HepG2 (cell line): ENCODE results near the gene INHBE. TPM values are rescaled to one million over a fixed set of nuclear protein-coding genes. Genes with fewer than 3 reads are reported as not detected.

Source experiments
- GABPA ChIP-seq, 2 experiments: IDR thresholded peaks; 2 replicates each; pipeline ENCODE4 v1.6.1; 2011 to 2016; ENCODE audit warnings: low read depth in 2 of 2, low read length in 1 of 2, missing biosample characterization in 1 of 2, missing genetic modification characterization in 1 of 2
- HDAC2 ChIP-seq: sonication (generic); formaldehyde crosslinking; IDR thresholded peaks from 2 replicates; pipeline ENCODE4 v1.4.0; 2020; ENCODE audit warnings: missing genetic modification reagents
- HMGA1 ChIP-seq: sonication (generic); formaldehyde crosslinking; conservative IDR thresholded peaks from 2 replicates; pipeline ENCODE4 v1.4.0; 2020; ENCODE audit warnings: missing genetic modification reagents
- KAT7 ChIP-seq: IDR thresholded peaks from 2 replicates; pipeline ENCODE4 v1.6.1; 2018; ENCODE audit warnings: borderline replicate concordance, missing compliant biosample characterization
- LCORL ChIP-seq, 2 experiments: fragments of 450-650 bp in 1 of 2; sonication (generic) in 1 of 2; formaldehyde crosslinking in 1 of 2; IDR thresholded peaks; 2 replicates each; pipeline versions ENCODE4 v1.5.0 to v1.6.1; 2017 to 2020; ENCODE audit warnings: antibody characterized with exemption in 1 of 2, missing genetic modification reagents in 1 of 2
- MATR3 ChIP-seq: sonication (generic); formaldehyde crosslinking; IDR thresholded peaks from 2 replicates; pipeline ENCODE4 v1.4.0; 2020; ENCODE audit warnings: missing genetic modification reagents
- MXD4 ChIP-seq: IDR thresholded peaks from 2 replicates; pipeline ENCODE4 v1.6.1; 2016; ENCODE audit warnings: mild to moderate bottlenecking, missing biosample characterization, missing genetic modification reagents
- NR2F1 ChIP-seq, 2 experiments: fragments of 450-650 bp in 1 of 2; formaldehyde crosslinking in 1 of 2; IDR thresholded peaks; 2 replicates each; pipeline versions ENCODE4 v1.5.0 to v1.6.1; 2016 to 2020; ENCODE audit warnings: mild to moderate bottlenecking in 1 of 2, missing compliant biosample characterization in 1 of 2, missing genetic modification reagents in 1 of 2, moderate library complexity in 1 of 2
- TCF12 ChIP-seq, 2 experiments: fragments of 450-650 bp in 1 of 2; sonication (generic) in 1 of 2; formaldehyde crosslinking in 1 of 2; IDR thresholded peaks; 2 replicates each; pipeline versions ENCODE4 v1.6.1 to v1.8.0; 2017 to 2022; ENCODE audit warnings: antibody characterized with exemption in 1 of 2, mild to moderate bottlenecking in 1 of 2, missing genetic modification reagents in 1 of 2, moderate library complexity in 1 of 2
- ZNF10 ChIP-seq: sonication (generic); formaldehyde crosslinking; IDR thresholded peaks from 2 replicates; pipeline ENCODE4 v1.4.0; 2020; ENCODE audit warnings: mild to moderate bottlenecking, low read depth, missing genetic modification reagents, borderline replicate concordance
- ZNF160 ChIP-seq: sonication (generic); formaldehyde crosslinking; IDR thresholded peaks from 2 replicates; pipeline ENCODE4 v1.8.0; 2022; ENCODE audit warnings: mild to moderate bottlenecking, inconsistent platforms, missing genetic modification reagents
- ZNF382 ChIP-seq: sonication (generic); formaldehyde crosslinking; IDR thresholded peaks from 2 replicates; pipeline ENCODE4 v1.5.0; 2020; ENCODE audit warnings: missing genetic modification reagents, mild to moderate bottlenecking, borderline replicate concordance
- ZNF468 ChIP-seq: sonication (generic); formaldehyde crosslinking; IDR thresholded peaks from 2 replicates; pipeline ENCODE4 v1.8.0; 2022; ENCODE audit warnings: mild to moderate bottlenecking, moderate library complexity, missing genetic modification reagents
- ZNF496 ChIP-seq: sonication (generic); formaldehyde crosslinking; IDR thresholded peaks from 2 replicates; pipeline ENCODE4 v1.8.1; 2023; ENCODE audit warnings: mild to moderate bottlenecking, moderate library complexity, missing genetic modification reagents; ENCODE audit not compliant: insufficient replicate concordance
- ZNF614 ChIP-seq: IDR thresholded peaks from 2 replicates; pipeline ENCODE4 v1.6.1; 2018; ENCODE audit warnings: missing biosample characterization, missing genetic modification reagents, inconsistent platforms, borderline replicate concordance
- polyA plus RNA-seq, 8 experiments: library from polyadenylated mRNA; depleted of rRNA in 3 of 8; stranded (reverse) in 7 of 8; unstranded in 1 of 8; fragments of >200 nt; fragmentation: Illumina TruSeq in 4 of 8; extraction: Trizol in 4 of 8; gene quantifications; 2 replicates each; pipeline versions ENCODE4 v1.2.1 to v1.2.3, GENCODE V29; 2011 to 2016; ENCODE audit warnings: low read depth in 4 of 8, missing spikeins in 1 of 8, mixed read lengths in 1 of 8; ENCODE audit not compliant: insufficient read depth in 1 of 8
- total RNA-seq, 5 experiments: library from RNA; depleted of rRNA; stranded (reverse); fragments of >200 nt; fragmentation: Illumina TruSeq; extraction: Trizol; gene quantifications; 2 replicates each; pipeline ENCODE4 v1.2.3, GENCODE V29; 2016; ENCODE audit warnings: low read depth in 1 of 5
- TF ChIP-seq, protein P1 (sequence below): sonication (generic); formaldehyde crosslinking; IDR thresholded peaks from 2 replicates; pipeline ENCODE4 v1.9.0; 2021; ENCODE audit warnings: missing genetic modification reagents, mild to moderate bottlenecking, borderline replicate concordance
- TF ChIP-seq, protein P2 (sequence below): sonication (generic); formaldehyde crosslinking; IDR thresholded peaks from 2 replicates; pipeline ENCODE4 v1.5.1; 2020; ENCODE audit warnings: mild to moderate bottlenecking, missing genetic modification reagents
- TF ChIP-seq, protein P3 (sequence below): sonication (generic); formaldehyde crosslinking; IDR thresholded peaks from 2 replicates; pipeline ENCODE4 v1.4.0; 2020; ENCODE audit warnings: missing genetic modification reagents, borderline replicate concordance
- TF ChIP-seq, protein P4 (sequence below): sonication (generic); formaldehyde crosslinking; IDR thresholded peaks from 2 replicates; pipeline ENCODE4 v1.4.0; 2020; ENCODE audit warnings: mild to moderate bottlenecking, missing genetic modification reagents

Gene INHBE
- total and polyA plus RNA-seq, 2 of the 13 experiments (the other 11 are each of a cell fraction or from before 2014, with no cell fraction given): 17.0 to 32.0 TPM

DNA sequence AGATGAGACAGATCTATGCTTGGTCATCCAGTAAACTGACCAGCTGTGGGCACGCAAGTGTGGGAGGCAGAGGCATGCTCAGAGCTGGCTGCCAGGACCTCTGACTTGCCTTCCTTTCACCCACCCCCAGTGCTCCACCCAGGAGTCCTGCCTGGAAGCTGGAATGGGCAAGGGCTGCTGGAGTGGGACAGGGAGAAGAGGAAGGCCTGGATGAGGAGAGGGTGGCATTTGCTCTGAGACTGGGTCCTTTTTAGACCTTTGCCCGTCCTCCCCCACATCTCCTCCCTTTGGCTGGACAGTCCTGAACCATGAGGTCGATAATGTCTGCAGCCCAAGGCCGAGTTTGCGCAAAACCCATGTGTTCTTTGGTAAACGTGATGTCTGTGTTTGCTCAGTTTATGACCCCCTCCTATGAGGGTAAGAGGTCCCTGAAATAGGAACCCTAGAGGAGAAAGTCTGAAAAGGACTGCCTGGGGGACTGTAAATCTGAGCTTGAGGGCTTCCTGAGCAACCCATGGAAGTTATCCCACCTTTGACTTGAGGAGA lies 3.8 kb upstream of the INHBE start (continued):
- TF ChIP-seq, protein P1, sequence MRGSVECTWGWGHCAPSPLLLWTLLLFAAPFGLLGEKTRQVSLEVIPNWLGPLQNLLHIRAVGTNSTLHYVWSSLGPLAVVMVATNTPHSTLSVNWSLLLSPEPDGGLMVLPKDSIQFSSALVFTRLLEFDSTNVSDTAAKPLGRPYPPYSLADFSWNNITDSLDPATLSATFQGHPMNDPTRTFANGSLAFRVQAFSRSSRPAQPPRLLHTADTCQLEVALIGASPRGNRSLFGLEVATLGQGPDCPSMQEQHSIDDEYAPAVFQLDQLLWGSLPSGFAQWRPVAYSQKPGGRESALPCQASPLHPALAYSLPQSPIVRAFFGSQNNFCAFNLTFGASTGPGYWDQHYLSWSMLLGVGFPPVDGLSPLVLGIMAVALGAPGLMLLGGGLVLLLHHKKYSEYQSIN: no peak
- TF ChIP-seq, protein P2, sequence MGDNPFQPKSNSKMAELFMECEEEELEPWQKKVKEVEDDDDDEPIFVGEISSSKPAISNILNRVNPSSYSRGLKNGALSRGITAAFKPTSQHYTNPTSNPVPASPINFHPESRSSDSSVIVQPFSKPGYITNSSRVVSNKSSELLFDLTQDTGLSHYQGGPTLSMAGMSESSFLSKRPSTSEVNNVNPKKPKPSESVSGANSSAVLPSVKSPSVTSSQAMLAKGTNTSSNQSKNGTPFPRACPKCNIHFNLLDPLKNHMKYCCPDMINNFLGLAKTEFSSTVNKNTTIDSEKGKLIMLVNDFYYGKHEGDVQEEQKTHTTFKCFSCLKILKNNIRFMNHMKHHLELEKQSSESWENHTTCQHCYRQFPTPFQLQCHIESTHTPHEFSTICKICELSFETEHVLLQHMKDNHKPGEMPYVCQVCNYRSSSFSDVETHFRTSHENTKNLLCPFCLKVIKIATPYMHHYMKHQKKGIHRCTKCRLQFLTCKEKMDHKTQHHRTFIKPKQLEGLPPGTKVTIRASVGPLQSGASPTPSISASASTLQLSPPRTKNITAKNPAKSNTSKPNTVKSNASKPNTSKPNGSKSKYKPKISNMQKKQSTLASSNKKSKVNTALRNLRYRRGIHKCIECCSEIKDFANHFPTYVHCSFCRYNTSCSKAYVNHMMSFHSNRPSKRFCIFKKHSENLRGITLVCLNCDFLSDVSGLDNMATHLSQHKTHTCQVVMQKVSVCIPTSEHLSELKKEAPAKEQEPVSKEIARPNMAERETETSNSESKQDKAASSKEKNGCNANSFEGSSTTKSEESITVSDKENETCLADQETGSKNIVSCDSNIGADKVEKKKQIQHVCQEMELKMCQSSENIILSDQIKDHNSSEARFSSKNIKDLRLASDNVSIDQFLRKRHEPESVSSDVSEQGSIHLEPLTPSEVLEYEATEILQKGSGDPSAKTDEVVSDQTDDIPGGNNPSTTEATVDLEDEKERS (CRISPR knock-in tag): 0 out of 2 replicates have a peak, but pooled peaks have one; percentile 31
- TF ChIP-seq MXD4 (CRISPR knock-in tag) (peak; percentile 85), NR2F1 (CRISPR knock-in tag; IDR thresholded peaks at IDR 0.05) (peak; percentile 85 to 94), TCF12 (IDR thresholded peaks at IDR 0.05) (no peak), TCF12 (CRISPR knock-in tag; IDR thresholded peaks at IDR 0.05) (peak; percentile 84), ZNF382 (CRISPR knock-in tag) (no peak), ZNF614 (peak; percentile 97; the same call in 1 of the 2 replicates), LCORL (IDR thresholded peaks at IDR 0.05) (no peak), LCORL (CRISPR knock-in tag; IDR thresholded peaks at IDR 0.05) (peak; percentile 100), MATR3 (CRISPR knock-in tag) (no peak), HMGA1 (CRISPR knock-in tag) (no peak), ZNF468 (no peak), ZNF496 (CRISPR knock-in tag) (no peak), HDAC2 (CRISPR knock-in tag) (peak; percentile 98), GABPA (IDR thresholded peaks at IDR 0.05; ENCODE audit: low read depth, low read length) (no peak), GABPA (CRISPR knock-in tag; IDR thresholded peaks at IDR 0.05; ENCODE audit: low read depth) (no peak), ZNF10 (CRISPR knock-in tag) (no peak), ZNF160 (CRISPR knock-in tag) (no peak), KAT7 (CRISPR knock-in tag) (0 out of 2 replicates have a peak, but pooled peaks have one; percentile 40)
- TF ChIP-seq, protein P3, sequence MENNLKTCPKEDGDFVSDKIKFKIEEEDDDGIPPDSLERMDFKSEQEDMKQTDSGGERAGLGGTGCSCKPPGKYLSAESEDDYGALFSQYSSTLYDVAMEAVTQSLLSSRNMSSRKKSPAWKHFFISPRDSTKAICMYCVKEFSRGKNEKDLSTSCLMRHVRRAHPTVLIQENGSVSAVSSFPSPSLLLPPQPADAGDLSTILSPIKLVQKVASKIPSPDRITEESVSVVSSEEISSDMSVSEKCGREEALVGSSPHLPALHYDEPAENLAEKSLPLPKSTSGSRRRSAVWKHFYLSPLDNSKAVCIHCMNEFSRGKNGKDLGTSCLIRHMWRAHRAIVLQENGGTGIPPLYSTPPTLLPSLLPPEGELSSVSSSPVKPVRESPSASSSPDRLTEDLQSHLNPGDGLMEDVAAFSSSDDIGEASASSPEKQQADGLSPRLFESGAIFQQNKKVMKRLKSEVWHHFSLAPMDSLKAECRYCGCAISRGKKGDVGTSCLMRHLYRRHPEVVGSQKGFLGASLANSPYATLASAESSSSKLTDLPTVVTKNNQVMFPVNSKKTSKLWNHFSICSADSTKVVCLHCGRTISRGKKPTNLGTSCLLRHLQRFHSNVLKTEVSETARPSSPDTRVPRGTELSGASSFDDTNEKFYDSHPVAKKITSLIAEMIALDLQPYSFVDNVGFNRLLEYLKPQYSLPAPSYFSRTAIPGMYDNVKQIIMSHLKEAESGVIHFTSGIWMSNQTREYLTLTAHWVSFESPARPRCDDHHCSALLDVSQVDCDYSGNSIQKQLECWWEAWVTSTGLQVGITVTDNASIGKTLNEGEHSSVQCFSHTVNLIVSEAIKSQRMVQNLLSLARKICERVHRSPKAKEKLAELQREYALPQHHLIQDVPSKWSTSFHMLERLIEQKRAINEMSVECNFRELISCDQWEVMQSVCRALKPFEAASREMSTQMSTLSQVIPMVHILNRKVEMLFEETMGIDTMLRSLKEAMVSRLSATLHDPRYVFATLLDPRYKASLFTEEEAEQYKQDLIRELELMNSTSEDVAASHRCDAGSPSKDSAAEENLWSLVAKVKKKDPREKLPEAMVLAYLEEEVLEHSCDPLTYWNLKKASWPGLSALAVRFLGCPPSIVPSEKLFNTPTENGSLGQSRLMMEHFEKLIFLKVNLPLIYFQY (CRISPR knock-in tag): peak; percentile 70; the same call in 1 of the 2 replicates
- TF ChIP-seq, protein P4, sequence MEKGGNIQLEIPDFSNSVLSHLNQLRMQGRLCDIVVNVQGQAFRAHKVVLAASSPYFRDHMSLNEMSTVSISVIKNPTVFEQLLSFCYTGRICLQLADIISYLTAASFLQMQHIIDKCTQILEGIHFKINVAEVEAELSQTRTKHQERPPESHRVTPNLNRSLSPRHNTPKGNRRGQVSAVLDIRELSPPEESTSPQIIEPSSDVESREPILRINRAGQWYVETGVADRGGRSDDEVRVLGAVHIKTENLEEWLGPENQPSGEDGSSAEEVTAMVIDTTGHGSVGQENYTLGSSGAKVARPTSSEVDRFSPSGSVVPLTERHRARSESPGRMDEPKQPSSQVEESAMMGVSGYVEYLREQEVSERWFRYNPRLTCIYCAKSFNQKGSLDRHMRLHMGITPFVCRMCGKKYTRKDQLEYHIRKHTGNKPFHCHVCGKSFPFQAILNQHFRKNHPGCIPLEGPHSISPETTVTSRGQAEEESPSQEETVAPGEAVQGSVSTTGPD (CRISPR knock-in tag): no peak
